Stimulated activated CD4-positive, alpha-beta T cell treated with anti-CD3 and anti-CD28 coated beads, Interleukin-4, amount 100 ng/mL, for 48 hours (primary cell): ENCODE data around the gene PEX5L.
"Not testable (repeated sequence)": the region's sequence is repeated elsewhere in the genome, so short reads cannot be mapped to it uniquely, and the experiment has no call there.

Source experiments
- DNase-seq, 2 donors: peaks; one replicate each; pipeline ENCODE4 v3.0.0-alpha.2; 2020; ENCODE audit warnings: low read depth in 2 of 2

The PEX5L gene

DNA sequence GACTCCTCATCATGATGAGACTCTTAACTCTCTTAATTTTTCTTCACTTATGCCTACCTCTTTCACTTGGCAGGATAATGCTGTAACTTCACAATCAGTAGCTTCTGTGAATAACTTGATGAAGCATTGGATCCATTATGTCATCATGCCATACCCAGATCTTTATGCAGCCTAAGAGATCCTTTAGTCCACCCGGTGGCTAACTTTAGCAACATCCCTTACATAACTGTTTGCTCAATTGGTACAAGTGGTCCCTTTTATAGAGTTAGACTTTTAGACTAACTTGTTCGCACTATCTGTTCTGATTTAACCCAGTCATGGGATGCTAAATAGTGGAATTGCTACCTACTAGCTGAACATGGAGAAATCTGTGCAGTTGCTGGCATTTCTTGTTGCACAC lies 199.4 kb downstream of the PEX5L start:
- DNase-seq: no peak

GRCh38 chr3:179833294-179833693 lies 203.4 kb downstream of the PEX5L start:
- DNase-seq: no peak

DNA sequence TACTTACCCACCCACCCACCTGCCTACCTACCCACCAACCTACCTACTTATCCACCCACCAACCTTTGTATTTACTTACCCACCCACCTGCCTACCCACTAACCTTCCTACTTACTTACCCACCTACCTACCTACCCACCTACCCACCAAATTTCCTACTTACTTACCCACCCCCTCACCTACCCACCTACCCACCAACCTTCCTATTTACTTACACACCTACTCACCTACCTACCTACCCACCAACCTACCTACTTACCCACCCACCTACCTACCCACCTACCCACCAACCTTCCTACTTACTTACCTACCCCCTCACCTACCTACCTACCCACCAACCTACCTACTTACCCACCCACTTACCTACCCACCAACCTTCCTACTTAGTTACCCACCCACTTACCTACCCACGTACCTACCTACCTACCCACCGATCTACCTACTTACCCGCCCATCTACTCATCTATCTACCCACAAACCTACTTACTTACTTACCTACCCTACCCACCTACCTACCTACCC lies 204.3 kb downstream of the PEX5L start:
- no peak for DNase-seq

GRCh38 chr3:179829401-179829800 lies 207.3 kb downstream of the PEX5L start:
- no peak for DNase-seq

- no peak for DNase-seq
Observed at GRCh38 chr3:179828738-179829137, 208.0 kb downstream of the PEX5L start.

- no peak for DNase-seq
Observed at GRCh38 chr3:179826247-179826637, 210.5 kb downstream of the PEX5L start.

DNA sequence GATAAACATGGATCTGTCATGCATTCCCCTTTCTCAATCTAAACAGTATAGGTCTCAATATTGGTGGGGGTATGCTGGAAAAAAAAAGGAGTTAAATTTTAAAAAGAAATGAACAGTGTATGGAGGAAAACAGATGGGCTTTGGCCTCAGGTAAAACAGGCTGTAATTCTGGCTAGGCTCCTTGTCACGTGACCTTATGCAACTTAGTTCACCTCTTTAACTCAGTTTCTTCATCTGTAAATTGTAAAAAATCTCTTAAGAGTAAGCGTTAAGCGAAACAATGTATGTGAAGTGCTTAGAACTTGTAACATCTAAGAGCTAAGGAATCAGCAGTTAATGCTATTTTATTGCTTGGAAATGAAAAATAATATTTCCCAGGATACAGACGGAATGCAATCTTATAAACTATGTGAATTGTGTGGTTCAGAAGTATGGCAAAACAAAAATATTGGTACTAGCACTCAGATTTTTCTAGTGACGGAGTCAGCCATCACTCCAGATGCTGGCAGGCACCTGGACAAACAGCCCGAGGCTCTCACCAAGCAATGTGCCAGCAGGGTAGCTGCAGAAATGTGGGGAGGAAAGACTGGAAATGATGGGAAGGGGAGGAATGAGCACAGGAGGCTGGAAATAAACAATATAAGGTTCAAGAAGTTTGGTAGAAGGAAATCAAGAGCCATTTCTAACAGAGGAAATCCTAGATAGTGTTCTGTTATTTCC lies 211.1 kb downstream of the PEX5L start:
- no peak for DNase-seq

DNA sequence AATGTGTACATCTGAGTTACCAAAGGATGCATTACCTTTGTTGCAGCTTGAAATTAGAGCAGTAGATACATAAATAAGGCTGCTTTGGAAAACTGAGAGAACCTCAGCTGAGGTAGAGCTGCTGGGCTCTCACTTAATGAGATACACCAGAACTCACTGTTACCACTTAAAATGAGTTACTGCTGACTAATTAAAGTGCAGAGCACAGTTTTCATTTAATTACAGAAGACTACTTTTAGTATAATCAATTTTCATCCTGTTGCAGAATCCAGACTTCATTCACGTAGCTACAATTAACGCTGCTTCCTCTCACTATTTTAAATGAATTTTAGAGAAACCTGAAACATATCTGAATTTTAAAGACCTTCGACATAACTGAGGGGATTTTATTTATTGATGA lies 214.4 kb downstream of the PEX5L start:
- no peak for DNase-seq

GRCh38 chr3:179819379-179819778 lies 217.4 kb downstream of the PEX5L start:
- DNase-seq: no peak

GRCh38 chr3:179812096-179812382 lies 224.7 kb downstream of the PEX5L start:
- no peak for DNase-seq

- peak in 1 of 2 donors; percentile 1 for DNase-seq
Observed at GRCh38 chr3:179811321-179812095, 225.2 kb downstream of the PEX5L start.

GRCh38 chr3:179809639-179810038 lies 227.1 kb downstream of the PEX5L start:
- no peak for DNase-seq

- no peak for DNase-seq
Observed at GRCh38 chr3:179807588-179807987, 229.1 kb downstream of the PEX5L start.

DNA sequence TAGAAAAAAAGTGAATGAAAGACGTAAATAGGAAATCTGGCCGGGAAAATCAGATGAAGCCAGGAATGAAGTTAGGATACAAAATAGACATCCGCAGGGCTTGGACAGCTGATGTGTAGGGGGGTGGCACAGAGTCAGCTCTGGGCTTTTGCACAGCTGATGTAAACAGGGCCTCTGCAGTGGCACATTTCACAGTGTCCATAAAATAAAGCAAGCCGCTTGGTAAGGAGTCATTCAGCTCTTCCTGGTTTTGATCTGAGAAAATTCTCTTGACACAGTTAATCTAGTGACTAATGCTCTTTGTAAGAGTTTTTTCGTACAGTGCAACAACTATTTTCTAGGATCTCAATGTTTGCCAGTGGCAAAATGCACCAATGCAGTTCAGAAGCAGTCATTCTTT lies 230.6 kb downstream of the PEX5L start:
- DNase-seq: no peak

- DNase-seq: no peak
Observed at GRCh38 chr3:179801856-179802255, 234.9 kb downstream of the PEX5L start.

DNA sequence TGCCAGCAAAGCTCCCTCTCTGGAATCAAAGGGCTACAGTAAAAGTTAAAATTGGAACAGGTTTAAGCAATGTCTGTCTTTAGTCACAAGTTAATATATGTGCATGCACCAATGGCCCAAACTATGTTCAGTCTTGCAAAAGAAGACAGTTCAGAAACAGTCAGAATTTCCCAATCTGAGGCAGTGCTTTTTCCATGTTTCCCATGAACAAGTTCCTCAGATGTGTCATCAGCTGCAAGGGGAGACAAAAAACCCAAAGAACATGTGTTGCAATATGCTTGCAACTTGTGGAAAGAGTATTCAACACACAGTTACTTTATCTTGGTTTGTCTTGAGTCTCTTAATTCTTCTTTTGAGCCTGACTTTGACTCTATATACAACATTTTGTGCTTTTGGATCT lies 235.5 kb downstream of the PEX5L start:
- no peak for DNase-seq

GRCh38 chr3:179797192-179797591 lies 239.5 kb downstream of the PEX5L start:
- no peak for DNase-seq

DNA sequence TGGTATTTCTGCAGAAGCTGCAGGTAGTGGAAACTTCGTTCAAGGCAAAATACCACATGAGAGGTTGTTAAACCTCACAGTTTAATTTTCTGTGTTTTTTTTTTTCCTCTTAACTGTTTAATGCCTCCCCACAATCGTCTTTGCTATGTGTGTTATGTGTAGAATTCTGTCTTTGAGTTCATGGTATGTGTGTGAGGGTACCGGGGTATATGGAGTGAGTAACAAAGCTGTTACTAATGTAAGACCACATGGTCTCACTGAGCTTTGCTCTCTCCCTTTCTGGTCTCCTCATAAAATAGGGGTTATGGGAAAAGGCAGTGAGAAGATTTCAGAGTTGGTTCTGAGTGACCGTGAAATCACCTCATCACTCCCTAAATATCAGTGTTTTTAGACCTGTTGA lies 240.3 kb downstream of the PEX5L start:
- DNase-seq: no peak

DNA sequence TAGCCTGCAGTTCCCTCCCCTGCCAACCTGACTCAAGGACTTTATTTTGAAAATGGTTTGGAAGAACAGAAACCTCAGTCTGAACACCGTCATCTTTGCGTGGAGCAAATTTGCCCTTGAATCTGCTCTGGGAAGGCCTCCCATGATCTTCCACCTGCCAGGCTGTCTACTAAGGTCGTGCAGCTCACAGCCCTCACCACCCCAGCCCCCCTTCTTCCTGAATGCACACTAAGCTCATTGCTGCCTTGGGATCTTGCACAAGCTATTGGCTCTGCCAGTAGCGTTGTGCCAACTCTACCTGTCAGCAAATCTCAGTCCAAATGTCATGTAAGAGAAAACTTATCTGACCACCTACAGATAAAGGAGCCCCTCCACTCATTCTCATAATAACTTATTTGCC lies 242.4 kb downstream of the PEX5L start:
- no peak for DNase-seq

- DNase-seq: no peak
Observed at GRCh38 chr3:179791793-179792192, 244.9 kb downstream of the PEX5L start.

DNA sequence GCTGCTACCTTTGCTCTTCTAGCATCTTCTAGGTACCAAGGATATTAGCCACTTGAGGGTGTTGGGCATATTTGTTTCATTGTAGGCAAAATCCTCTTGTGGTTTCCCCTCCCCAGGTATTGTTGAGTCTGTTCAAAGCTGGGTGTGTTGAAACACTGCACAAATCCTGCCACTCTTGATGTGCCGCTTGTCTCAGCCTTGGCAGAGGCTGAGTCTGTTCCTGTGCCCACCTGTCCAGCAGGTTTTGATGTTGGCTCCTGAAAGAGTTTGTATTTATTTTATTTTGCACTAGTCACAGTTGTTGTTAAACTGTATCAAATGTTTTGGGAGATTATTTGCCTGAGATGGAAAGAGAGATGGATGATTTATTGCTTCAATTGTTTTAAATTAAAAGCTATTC lies 247.7 kb downstream of the PEX5L start:
- DNase-seq: no peak

DNA sequence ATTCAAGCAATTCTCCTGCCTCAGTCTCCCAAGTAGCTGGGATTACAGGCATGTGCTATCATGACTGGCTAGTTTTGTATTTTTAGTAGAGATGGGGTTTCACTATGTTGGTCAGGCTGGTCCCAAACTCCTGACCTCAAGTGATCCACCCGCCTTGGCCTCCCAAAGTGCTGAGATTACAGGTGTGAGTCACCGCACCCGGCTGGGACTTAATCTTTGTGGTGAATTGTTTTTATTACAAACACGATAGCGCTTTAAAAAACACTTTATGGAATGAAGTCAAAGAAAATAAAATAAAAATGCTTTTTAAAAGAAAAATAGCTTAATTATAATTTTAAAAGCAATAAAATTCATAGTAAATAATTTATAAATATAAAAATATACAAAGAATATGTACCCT lies 253.9 kb downstream of the PEX5L start:
- not testable (repeated sequence) for DNase-seq

GRCh38 chr3:179775416-179776122 lies 261.2 kb downstream of the PEX5L start:
- DNase-seq: no peak
